HG03064 (cell line): Measurements from ENCODE around the gene TMEM163.

Experiments used
- ATAC-seq: cut with Tn5 transposase; IDR thresholded peaks from one replicate; pipeline ENCODE4 v1.9.1; 2021; ENCODE audit warnings: low read depth; ENCODE audit not compliant: unreplicated experiment

The TMEM163 gene

GRCh38 chr2:134417968-134418582 lies 300.7 kb downstream of the TMEM163 start:
- ATAC-seq = no peak

- no peak for ATAC-seq
Measured at GRCh38 chr2:134416637-134417036, 302.2 kb downstream of the TMEM163 start.

- ATAC-seq = no peak
Measured at GRCh38 chr2:134416018-134416417, 302.8 kb downstream of the TMEM163 start.

- no peak for ATAC-seq
Measured at GRCh38 chr2:134413912-134414311, 304.9 kb downstream of the TMEM163 start.

- no peak for ATAC-seq
Measured at GRCh38 chr2:134413430-134413829, 305.4 kb downstream of the TMEM163 start.

- ATAC-seq = no peak
Measured at GRCh38 chr2:134412639-134412999, 306.2 kb downstream of the TMEM163 start.

GRCh38 chr2:134411828-134412638 lies 306.8 kb downstream of the TMEM163 start:
- peak; percentile 88 for ATAC-seq

GRCh38 chr2:134411279-134411827 lies 307.4 kb downstream of the TMEM163 start:
- ATAC-seq = no peak

GRCh38 chr2:134410831-134411231 lies 308.0 kb downstream of the TMEM163 start:
- ATAC-seq = no peak

GRCh38 chr2:134410006-134410405 lies 308.8 kb downstream of the TMEM163 start:
- ATAC-seq = no peak

- no peak for ATAC-seq
Measured at GRCh38 chr2:134408791-134409190, 310.0 kb downstream of the TMEM163 start.

GRCh38 chr2:134408386-134408785 lies 310.4 kb downstream of the TMEM163 start:
- no peak for ATAC-seq

GRCh38 chr2:134407154-134407890 lies 311.5 kb downstream of the TMEM163 start:
- no peak for ATAC-seq

GRCh38 chr2:134406736-134407135 lies 312.1 kb downstream of the TMEM163 start:
- no peak for ATAC-seq

- no peak for ATAC-seq
Measured at GRCh38 chr2:134406311-134406710, 312.5 kb downstream of the TMEM163 start.
